GM18861 (cell line): ENCODE measurements around the gene TMIGD1.
"Not testable (repeated sequence)": the region's sequence is repeated elsewhere in the genome, so short reads cannot be mapped to it uniquely, and the experiment has no call there.

Experiments used
- ATAC-seq: cut with Tn5 transposase; IDR thresholded peaks from one replicate; pipeline ENCODE4 v1.9.1; 2021; ENCODE audit not compliant: unreplicated experiment

TMIGD1 gene

GRCh38 chr17:30360086-30360808, 26.4 kb upstream of the TMIGD1 start:
- no peak for ATAC-seq

- no peak for ATAC-seq
Measured at GRCh38 chr17:30358055-30358760, 24.4 kb upstream of the TMIGD1 start.

- ATAC-seq, result no peak
Measured at GRCh38 chr17:30357476-30357875, 23.6 kb upstream of the TMIGD1 start.

- ATAC-seq, result no peak
Measured at GRCh38 chr17:30354701-30355100, 20.8 kb upstream of the TMIGD1 start.

GRCh38 chr17:30352240-30352814, 18.5 kb upstream of the TMIGD1 start:
- ATAC-seq, result no peak

- ATAC-seq, result no peak
Measured at GRCh38 chr17:30351735-30352134, 17.9 kb upstream of the TMIGD1 start.

- not testable (repeated sequence) for ATAC-seq
Measured at GRCh38 chr17:30351263-30351662, 17.4 kb upstream of the TMIGD1 start.

GRCh38 chr17:30349252-30349651, 15.4 kb upstream of the TMIGD1 start:
- ATAC-seq, result no peak

GRCh38 chr17:30347488-30347887, 13.6 kb upstream of the TMIGD1 start:
- no peak for ATAC-seq

- ATAC-seq, result no peak
Measured at GRCh38 chr17:30346221-30346795, 12.5 kb upstream of the TMIGD1 start.

- ATAC-seq, result no peak
Measured at GRCh38 chr17:30345527-30346075, 11.7 kb upstream of the TMIGD1 start.

- ATAC-seq, result no peak
Measured at GRCh38 chr17:30345089-30345433, 11.2 kb upstream of the TMIGD1 start.

- ATAC-seq, result no peak
Measured at GRCh38 chr17:30344283-30345088, 10.6 kb upstream of the TMIGD1 start.

GRCh38 chr17:30343796-30344195, 9.9 kb upstream of the TMIGD1 start:
- no peak for ATAC-seq

- not testable (repeated sequence) for ATAC-seq
Measured at GRCh38 chr17:30343244-30343643, 9.4 kb upstream of the TMIGD1 start.

GRCh38 chr17:30341703-30342249, 7.9 kb upstream of the TMIGD1 start:
- ATAC-seq, result no peak

- ATAC-seq, result no peak
Measured at GRCh38 chr17:30340801-30341356, 7.0 kb upstream of the TMIGD1 start.

- ATAC-seq, result no peak
Measured at GRCh38 chr17:30339086-30339485, 5.2 kb upstream of the TMIGD1 start.

GRCh38 chr17:30337393-30337999, 3.6 kb upstream of the TMIGD1 start:
- no peak for ATAC-seq
